ENCODE results near the gene RTN4RL2. TPM values are rescaled to one million over a fixed set of nuclear protein-coding genes. Genes with fewer than 3 reads are reported as not detected.

RTN4RL2 gene
- total RNA-seq, 1 experiment from 2014 or later: 15.5 TPM

GRCh38 chr11:57476047-57476756 lies 15.9 kb downstream of the RTN4RL2 start (continued):
- TF ChIP-seq ATF2 (CRISPR knock-in tag; IDR thresholded peaks at IDR 0.05; ENCODE audit: borderline replicate concordance, low read depth) (no peak), TP53 (CRISPR knock-in tag; IDR thresholded peaks at IDR 0.05) (0 out of 2 replicates have a peak, but pooled peaks have one; percentile 55), PRDM15 (CRISPR knock-in tag; IDR thresholded peaks at IDR 0.05) (no peak), ZNF281 (CRISPR knock-in tag; IDR thresholded peaks at IDR 0.05) (peak; percentile 54; the same call in 1 of the 2 replicates), JAZF1 (CRISPR knock-in tag; IDR thresholded peaks at IDR 0.05) (no peak)
- TF ChIP-seq, protein P1, sequence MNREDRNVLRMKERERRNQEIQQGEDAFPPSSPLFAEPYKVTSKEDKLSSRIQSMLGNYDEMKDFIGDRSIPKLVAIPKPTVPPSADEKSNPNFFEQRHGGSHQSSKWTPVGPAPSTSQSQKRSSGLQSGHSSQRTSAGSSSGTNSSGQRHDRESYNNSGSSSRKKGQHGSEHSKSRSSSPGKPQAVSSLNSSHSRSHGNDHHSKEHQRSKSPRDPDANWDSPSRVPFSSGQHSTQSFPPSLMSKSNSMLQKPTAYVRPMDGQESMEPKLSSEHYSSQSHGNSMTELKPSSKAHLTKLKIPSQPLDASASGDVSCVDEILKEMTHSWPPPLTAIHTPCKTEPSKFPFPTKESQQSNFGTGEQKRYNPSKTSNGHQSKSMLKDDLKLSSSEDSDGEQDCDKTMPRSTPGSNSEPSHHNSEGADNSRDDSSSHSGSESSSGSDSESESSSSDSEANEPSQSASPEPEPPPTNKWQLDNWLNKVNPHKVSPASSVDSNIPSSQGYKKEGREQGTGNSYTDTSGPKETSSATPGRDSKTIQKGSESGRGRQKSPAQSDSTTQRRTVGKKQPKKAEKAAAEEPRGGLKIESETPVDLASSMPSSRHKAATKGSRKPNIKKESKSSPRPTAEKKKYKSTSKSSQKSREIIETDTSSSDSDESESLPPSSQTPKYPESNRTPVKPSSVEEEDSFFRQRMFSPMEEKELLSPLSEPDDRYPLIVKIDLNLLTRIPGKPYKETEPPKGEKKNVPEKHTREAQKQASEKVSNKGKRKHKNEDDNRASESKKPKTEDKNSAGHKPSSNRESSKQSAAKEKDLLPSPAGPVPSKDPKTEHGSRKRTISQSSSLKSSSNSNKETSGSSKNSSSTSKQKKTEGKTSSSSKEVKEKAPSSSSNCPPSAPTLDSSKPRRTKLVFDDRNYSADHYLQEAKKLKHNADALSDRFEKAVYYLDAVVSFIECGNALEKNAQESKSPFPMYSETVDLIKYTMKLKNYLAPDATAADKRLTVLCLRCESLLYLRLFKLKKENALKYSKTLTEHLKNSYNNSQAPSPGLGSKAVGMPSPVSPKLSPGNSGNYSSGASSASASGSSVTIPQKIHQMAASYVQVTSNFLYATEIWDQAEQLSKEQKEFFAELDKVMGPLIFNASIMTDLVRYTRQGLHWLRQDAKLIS (CRISPR knock-in tag; IDR thresholded peaks at IDR 0.05; ENCODE audit: borderline replicate concordance): no peak
- TF ChIP-seq, protein P2, sequence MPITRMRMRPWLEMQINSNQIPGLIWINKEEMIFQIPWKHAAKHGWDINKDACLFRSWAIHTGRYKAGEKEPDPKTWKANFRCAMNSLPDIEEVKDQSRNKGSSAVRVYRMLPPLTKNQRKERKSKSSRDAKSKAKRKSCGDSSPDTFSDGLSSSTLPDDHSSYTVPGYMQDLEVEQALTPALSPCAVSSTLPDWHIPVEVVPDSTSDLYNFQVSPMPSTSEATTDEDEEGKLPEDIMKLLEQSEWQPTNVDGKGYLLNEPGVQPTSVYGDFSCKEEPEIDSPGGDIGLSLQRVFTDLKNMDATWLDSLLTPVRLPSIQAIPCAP (CRISPR knock-in tag; IDR thresholded peaks at IDR 0.05): no peak; the same call in 1 of the 2 replicates
- TF ChIP-seq, protein P3, sequence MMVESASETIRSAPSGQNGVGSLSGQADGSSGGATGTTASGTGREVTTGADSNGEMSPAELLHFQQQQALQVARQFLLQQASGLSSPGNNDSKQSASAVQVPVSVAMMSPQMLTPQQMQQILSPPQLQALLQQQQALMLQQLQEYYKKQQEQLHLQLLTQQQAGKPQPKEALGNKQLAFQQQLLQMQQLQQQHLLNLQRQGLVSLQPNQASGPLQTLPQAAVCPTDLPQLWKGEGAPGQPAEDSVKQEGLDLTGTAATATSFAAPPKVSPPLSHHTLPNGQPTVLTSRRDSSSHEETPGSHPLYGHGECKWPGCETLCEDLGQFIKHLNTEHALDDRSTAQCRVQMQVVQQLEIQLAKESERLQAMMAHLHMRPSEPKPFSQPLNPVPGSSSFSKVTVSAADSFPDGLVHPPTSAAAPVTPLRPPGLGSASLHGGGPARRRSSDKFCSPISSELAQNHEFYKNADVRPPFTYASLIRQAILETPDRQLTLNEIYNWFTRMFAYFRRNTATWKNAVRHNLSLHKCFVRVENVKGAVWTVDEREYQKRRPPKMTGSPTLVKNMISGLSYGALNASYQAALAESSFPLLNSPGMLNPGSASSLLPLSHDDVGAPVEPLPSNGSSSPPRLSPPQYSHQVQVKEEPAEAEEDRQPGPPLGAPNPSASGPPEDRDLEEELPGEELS (CRISPR knock-in tag; IDR thresholded peaks at IDR 0.05): peak; percentile 67; the same call in 1 of the 2 replicates
- TF ChIP-seq, protein P4, sequence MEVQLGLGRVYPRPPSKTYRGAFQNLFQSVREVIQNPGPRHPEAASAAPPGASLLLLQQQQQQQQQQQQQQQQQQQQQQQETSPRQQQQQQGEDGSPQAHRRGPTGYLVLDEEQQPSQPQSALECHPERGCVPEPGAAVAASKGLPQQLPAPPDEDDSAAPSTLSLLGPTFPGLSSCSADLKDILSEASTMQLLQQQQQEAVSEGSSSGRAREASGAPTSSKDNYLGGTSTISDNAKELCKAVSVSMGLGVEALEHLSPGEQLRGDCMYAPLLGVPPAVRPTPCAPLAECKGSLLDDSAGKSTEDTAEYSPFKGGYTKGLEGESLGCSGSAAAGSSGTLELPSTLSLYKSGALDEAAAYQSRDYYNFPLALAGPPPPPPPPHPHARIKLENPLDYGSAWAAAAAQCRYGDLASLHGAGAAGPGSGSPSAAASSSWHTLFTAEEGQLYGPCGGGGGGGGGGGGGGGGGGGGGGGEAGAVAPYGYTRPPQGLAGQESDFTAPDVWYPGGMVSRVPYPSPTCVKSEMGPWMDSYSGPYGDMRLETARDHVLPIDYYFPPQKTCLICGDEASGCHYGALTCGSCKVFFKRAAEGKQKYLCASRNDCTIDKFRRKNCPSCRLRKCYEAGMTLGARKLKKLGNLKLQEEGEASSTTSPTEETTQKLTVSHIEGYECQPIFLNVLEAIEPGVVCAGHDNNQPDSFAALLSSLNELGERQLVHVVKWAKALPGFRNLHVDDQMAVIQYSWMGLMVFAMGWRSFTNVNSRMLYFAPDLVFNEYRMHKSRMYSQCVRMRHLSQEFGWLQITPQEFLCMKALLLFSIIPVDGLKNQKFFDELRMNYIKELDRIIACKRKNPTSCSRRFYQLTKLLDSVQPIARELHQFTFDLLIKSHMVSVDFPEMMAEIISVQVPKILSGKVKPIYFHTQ (CRISPR knock-in tag; IDR thresholded peaks at IDR 0.05): no peak

All from WTC11 (cell line).